ENCODE data around the gene E2F7. TPM values are rescaled to one million over a fixed set of nuclear protein-coding genes. Genes with fewer than 3 reads are reported as not detected.

Gene E2F7
- total and polyA plus RNA-seq, 2 experiments from 2014 or later, result 31.8 to 40.3 TPM

GRCh38 chr12:77016606-77017005, 48.8 kb downstream of the E2F7 start:
- Histone ChIP-seq H3K4me3 (no peak overlapping the region), H3K79me2 (replicated peaks; ENCODE audit: insufficient read depth) (no peaks in the 10 kb centered on the region), H3K27ac (ENCODE audit: low read depth) (no peak overlapping the region), H3K36me3 (ENCODE audit: insufficient read depth) (peaks cover 15% of the 10 kb centered on the region; the same call in 1 of the 2 replicates), H3K9me2 (ENCODE audit: insufficient read depth) (no peaks in the 10 kb centered on the region; the same call in 1 of the 2 replicates), H3K4me2 (0 out of 2 replicates have a peak overlapping the region, but pooled peaks have one; percentile 25), H4K20me1 (replicated peaks; ENCODE audit: insufficient read depth) (no peaks in the 10 kb centered on the region), H3K27me3 (ENCODE audit: insufficient read depth) (no peaks in the 10 kb centered on the region), H3F3A (replicated peaks; ENCODE audit: low read depth) (no peaks in the 10 kb centered on the region), H2AFZ (no peak overlapping the region), H3K4me1 (ENCODE audit: insufficient read depth) (peaks cover 11% of the 10 kb centered on the region)
- ATAC-seq (no peak), DNase-seq (ENCODE audit: low spot score) (no peak)
- Mint-ChIP-seq H3K9me3 (peaks cover 5% of the 10 kb centered on the region), H3K36me3 (ENCODE audit: low read depth) (peaks cover 36% of the 10 kb centered on the region), H3K27me3 (ENCODE audit: insufficient read depth, low read depth, poor library complexity) (peaks cover 1% of the 10 kb centered on the region), H3K4me3 (no peak overlapping the region), H3K4me1 (peaks cover 9% of the 10 kb centered on the region; the same call in 2 of the 3 replicates), H3K27ac (no peak overlapping the region)
- TF ChIP-seq EZH2phosphoT487 (IDR thresholded peaks at IDR 0.05; ENCODE audit: unreplicated experiment), result no peak
- no peak for TF ChIP-seq REST (IDR thresholded peaks at IDR 0.05; ENCODE audit: unreplicated experiment)
- no peak for TF ChIP-seq ZNF114 (CRISPR knock-in tag; IDR thresholded peaks at IDR 0.05)
- no peak for TF ChIP-seq NANOG (IDR thresholded peaks at IDR 0.05; ENCODE audit: borderline replicate concordance)
- TF ChIP-seq STAT1 (IDR thresholded peaks at IDR 0.05; ENCODE audit: unreplicated experiment), result no peak
- TF ChIP-seq JUNB (IDR thresholded peaks at IDR 0.05; ENCODE audit: unreplicated experiment), result no peak
- TF ChIP-seq EZH2 (IDR thresholded peaks at IDR 0.05; ENCODE audit: low read depth, unreplicated experiment), result no peak
- TF ChIP-seq ZNF462 (CRISPR knock-in tag; IDR thresholded peaks at IDR 0.05), result no peak

All from GM23338 (cell line).